HG03571 (cell line): ENCODE data around the gene DUSP16.
"Not testable (repeated sequence)": the region's sequence is repeated elsewhere in the genome, so short reads cannot be mapped to it uniquely, and the experiment has no call there.

Source experiments
- ATAC-seq: cut with Tn5 transposase; IDR thresholded peaks from one replicate; pipeline ENCODE4 v1.9.1; 2021; ENCODE audit not compliant: unreplicated experiment

Gene DUSP16

GRCh38 chr12:12562585-12563261, at the start of gene DUSP16:
DUSP16 (minus strand) TSS chr12:12562863; CDS start chr12:12521098, 41,765 bp downstream.
- ATAC-seq, result peak; percentile 68

GRCh38 chr12:12612358-12612757, 49.7 kb upstream of the DUSP16 start:
- ATAC-seq, result no peak

- ATAC-seq, result peak; percentile 81
These were observed 49.0 kb upstream of the DUSP16 start, which contains the start of gene CREBL2 for GRCh38 chr12:12611512-12612306. CREBL2 (plus strand) TSS chr12:12611876; CDS start chr12:12612173, 297 bp downstream.

- ATAC-seq, result no peak
These were observed 48.0 kb upstream of the DUSP16 start for GRCh38 chr12:12610711-12611110.

DNA sequence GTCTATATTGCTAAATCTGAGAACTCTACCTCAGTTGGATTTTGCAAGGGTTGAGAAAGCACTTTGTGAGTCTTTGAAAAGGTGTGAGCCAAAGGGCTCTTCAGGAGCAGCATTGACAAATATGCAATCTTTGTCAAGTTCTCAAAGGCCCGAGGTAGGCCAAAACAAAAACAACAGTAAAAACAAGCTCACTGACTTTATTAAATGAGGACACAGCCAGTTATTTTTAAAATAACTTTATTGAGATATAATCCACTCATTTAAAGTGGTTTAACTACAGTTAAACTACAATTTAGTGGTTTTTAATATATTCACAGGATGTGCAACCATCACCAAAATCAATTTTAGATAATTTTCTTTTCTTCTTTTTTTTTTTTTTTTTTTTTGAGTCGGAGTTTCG, 47.0 kb upstream of the DUSP16 start:
- ATAC-seq, result no peak

GRCh38 chr12:12608557-12608957, 45.9 kb upstream of the DUSP16 start:
- ATAC-seq, result no peak

- no peak for ATAC-seq
These were observed 44.3 kb upstream of the DUSP16 start for GRCh38 chr12:12606781-12607589.

GRCh38 chr12:12604740-12605139, 42.1 kb upstream of the DUSP16 start:
- no peak for ATAC-seq

GRCh38 chr12:12600659-12601058, 38.0 kb upstream of the DUSP16 start:
- no peak for ATAC-seq

DNA sequence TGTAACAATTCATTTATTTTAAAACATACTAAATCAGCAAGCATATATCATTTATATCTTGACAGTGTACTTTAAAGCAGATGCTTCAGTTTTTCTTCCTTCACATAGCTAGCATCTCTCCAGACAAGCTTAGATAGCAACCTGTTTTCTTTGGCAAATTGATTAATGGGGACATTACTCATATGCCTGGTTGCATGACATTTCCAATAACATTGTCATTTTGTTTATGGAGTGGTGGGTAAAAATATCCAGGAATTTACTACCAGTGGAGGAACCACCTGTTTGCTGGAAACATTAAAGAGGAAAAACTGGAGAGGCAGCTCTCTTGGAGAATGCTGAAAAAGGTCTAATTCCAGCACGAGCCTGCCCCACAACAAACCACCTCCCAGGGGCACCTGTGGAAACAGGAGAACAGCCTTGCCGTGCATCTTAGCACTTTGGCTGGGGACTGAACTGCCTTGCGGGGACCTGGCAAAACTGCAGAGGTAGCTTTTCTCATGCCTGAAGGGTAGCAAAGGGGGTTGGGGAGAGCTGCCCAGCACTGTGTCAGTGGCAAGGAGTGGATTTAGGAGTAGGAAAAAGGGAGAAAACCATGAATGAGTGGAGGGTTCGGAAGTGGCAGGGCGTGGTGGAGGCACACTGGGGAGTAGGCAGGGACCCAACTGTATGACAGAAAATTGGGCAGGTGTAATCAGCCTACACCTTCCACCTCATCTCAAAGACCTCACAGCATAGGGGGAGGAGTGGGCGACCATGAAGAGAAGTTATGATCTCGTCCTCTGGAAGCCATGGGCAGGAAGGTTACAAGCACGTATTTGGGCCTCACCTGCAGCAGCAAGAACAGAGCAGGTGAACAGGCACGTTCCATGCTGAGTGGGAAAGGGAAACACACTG, 37.3 kb upstream of the DUSP16 start:
- no peak for ATAC-seq

- ATAC-seq, result no peak
These were observed 36.2 kb upstream of the DUSP16 start for GRCh38 chr12:12598864-12599263.

DNA sequence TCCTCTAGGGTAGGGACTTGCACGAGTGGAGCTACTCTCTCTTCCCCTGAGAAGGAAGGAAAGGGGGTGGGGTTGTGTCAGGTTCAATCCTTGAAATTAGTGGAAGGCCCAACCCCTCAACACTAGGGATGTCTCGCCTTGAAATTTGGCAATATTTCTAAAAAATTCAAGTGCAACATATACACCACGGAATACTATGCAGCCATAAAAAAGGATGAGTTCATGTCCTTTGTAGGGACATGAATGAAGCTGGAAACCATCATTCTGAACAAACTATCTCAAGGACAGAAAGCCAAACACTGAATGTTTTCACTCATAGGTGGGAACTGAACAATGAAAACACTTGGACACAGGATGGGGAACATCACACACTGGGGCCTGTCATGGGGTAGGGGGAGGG, 33.9 kb upstream of the DUSP16 start:
- ATAC-seq, result not testable (repeated sequence)

- not testable (repeated sequence) for ATAC-seq
These were observed 33.3 kb upstream of the DUSP16 start for GRCh38 chr12:12595929-12596328.

GRCh38 chr12:12592930-12593329, 30.3 kb upstream of the DUSP16 start:
- no peak for ATAC-seq

GRCh38 chr12:12590961-12591360, 28.3 kb upstream of the DUSP16 start:
- no peak for ATAC-seq

GRCh38 chr12:12588436-12588835, 25.8 kb upstream of the DUSP16 start:
- not testable (repeated sequence) for ATAC-seq

DNA sequence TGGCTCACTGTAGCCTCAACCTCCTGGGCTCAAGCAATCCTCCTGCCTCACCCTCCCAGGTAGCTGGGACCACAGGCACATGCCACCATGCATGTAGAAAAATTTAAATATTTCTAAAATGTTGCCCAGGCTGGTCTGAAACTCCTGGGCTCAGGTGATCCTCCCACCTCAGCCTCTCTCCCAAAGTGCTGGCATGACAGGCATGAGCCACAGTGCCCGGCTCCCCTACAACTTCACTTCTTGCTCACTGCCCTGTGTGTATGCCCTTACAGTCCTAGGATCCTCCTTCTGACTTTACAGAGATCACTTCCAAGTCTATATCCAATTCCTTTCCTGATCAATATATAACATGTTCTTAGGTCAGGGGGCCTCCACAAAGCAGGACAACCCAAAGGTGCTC, 25.2 kb upstream of the DUSP16 start:
- no peak for ATAC-seq

GRCh38 chr12:12586879-12587675, 24.4 kb upstream of the DUSP16 start:
- no peak for ATAC-seq

- no peak for ATAC-seq
These were observed 22.6 kb upstream of the DUSP16 start for GRCh38 chr12:12585115-12585863.
